Fibroblast of skin of back (primary cell): Measurements from ENCODE around the gene BPIFA1.
A peak's percentile ranks its signal among the peaks of the same experiment; 100 is the strongest.

ENCODE experiments used
- DNase-seq: peaks from one replicate; pipeline ENCODE4 v3.0.0-alpha.2; 2013

Gene BPIFA1

GRCh38 chr20:33240923-33241322 lies 5.1 kb downstream of the BPIFA1 start:
- DNase-seq = no peak

DNA sequence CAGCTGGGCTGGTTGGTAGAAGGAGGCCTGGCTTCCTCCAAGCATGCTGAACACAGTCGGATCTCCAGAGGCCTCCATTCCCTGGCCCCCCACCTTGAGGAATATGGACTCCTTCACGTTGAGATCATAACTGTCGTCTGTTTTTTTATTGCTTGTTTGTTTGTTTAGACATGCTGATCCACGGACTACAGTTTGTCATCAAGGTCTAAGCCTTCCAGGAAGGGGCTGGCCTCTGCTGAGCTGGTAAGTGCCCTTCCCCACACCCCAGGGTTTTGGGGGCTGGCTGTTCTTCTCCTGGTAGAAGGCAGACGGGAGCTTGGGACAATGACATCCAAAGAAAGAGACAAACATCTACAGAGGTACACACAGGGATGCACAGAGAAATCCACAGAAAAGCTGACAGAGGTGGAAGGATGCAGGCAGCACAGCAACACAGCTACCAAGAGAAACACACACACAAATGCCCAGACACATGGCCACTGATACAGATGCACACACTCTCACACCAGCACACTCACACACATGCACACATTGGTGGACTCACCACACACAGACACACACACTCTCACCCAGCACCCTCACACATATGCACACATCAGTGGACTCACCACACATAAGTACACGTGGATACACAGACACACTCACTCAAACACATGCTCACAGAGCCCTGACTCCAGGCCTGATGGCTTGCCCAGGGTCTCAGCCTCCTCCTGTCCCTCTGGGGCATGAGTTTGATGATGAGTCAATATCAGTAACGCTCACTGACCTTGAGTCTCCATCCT lies 6.7 kb downstream of the BPIFA1 start:
- DNase-seq = no peak

GRCh38 chr20:33246077-33246476 lies 10.3 kb downstream of the BPIFA1 start:
- DNase-seq = no peak

DNA sequence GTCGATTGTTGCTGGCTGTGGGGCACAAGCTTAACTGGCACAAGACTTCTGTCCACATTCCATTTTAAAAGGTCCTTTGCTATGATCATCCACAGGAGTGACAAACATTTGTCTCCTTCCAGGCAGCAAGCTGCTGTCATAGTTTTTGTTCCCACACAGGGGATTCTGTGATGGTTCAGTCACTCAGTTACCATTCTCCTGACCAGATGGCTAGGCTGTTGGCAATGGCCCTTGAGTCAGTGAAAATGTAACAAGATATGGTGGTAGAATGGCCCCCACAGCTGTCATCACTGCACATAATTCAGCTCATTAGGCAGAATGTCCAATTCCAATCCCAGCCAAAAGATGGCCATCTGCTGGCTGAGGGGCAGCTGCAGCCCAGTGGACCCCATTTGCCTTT lies 13.7 kb downstream of the BPIFA1 start:
- DNase-seq = no peak

GRCh38 chr20:33250666-33251065 lies 14.9 kb downstream of the BPIFA1 start:
- no peak for DNase-seq

- DNase-seq = no peak
Measured at GRCh38 chr20:33251496-33251895, 15.7 kb downstream of the BPIFA1 start.

DNA sequence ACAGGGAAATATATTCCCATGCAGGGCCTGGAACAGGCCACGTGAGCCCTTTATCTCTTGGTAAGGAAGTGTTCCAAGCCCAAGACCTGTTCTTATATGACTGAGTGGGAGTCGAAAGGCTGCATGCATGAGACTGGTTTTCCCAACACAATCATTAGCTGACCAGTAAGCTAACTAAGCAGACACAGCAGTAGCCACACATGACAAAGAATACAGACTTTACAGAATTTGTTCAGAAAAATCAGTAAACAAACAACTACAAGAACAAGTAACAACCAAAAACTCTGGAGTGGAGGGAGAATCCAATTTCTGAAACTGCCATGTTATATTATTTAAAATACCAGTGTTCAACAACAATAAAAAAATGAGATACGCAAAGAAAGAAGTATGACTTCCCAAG lies 16.7 kb downstream of the BPIFA1 start:
- no peak for DNase-seq

GRCh38 chr20:33255005-33255404 lies 19.2 kb downstream of the BPIFA1 start:
- no peak for DNase-seq

GRCh38 chr20:33257237-33257636 lies 21.4 kb downstream of the BPIFA1 start:
- no peak for DNase-seq

DNA sequence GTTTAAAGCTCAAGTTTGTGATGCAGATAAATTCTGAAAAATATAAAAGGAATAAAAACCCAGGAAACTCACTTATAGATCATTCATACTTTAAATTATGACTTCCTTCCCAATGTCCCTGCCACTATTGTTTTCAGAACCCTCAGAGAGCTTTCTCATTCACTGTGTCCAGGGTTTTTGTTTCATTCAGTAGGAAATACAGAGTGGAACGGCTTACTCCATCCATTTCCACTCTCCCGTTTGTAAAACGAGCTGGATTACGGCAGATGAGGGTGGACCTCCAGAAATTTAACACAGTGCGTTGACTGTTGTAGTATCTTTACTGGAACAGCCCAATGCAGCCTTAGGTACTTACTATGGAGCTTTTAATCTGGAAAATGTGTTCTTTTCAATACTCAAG lies 23.6 kb downstream of the BPIFA1 start:
- DNase-seq = no peak

DNA sequence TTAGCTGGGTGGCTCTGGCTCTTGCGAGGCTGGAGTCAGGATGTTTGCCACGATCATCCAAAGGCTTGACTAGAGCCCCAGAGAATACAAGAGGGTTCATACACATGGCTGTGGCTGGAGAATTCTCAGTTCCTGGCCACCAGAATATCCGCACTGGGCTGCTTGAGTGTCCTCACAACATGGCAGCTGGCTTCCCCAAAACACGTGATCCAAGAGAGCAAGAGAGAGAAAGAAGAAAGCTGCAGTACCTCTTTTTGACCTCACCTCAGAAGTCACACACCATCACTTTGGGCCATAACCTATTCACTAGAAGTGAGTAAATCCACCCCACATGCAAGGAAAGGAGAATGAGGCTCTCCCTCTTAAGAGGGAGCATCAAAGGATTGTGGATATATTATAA lies 25.7 kb downstream of the BPIFA1 start:
- no peak for DNase-seq

DNA sequence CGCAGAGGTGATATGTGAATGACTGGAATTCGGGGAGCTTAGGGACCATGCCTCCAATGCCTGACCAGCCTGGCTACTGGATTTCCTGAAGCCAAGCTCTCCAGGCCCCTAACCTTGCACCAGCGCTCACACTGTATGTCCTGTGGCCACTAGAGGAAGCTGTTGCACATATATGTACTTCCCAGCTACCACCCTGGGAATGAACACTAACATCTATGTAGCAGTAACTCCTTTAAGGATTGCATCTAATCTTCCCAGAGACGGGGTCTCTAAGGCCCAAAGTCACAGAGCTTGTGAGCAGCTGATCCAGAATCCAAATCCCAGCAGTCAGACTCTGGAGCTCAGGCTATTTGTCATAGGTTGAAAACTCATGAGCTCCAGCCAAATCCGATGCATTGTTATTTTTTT lies 26.9 kb downstream of the BPIFA1 start:
- DNase-seq = peak; percentile 51

DNA sequence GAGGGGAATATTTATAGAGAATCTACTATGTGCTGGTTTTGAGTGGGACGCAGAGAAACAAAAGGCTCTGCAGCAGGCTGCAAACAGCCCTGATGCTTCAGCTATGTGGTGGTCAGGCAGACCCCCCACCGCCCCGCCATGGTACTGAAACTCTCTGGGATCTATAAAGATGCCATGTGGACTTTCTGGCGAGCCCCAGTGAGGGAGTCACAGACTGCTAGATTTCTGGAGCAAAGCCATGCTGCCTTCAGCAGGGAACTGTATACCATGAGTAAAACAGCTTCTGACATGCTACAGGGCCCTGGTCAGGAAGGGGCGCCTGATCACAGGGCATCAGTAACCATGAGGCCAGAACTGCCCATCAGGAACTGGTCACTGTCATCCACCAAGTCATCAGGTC lies 28.0 kb downstream of the BPIFA1 start:
- no peak for DNase-seq

- DNase-seq = no peak
Measured at GRCh38 chr20:33267701-33268100, 31.9 kb downstream of the BPIFA1 start.

DNA sequence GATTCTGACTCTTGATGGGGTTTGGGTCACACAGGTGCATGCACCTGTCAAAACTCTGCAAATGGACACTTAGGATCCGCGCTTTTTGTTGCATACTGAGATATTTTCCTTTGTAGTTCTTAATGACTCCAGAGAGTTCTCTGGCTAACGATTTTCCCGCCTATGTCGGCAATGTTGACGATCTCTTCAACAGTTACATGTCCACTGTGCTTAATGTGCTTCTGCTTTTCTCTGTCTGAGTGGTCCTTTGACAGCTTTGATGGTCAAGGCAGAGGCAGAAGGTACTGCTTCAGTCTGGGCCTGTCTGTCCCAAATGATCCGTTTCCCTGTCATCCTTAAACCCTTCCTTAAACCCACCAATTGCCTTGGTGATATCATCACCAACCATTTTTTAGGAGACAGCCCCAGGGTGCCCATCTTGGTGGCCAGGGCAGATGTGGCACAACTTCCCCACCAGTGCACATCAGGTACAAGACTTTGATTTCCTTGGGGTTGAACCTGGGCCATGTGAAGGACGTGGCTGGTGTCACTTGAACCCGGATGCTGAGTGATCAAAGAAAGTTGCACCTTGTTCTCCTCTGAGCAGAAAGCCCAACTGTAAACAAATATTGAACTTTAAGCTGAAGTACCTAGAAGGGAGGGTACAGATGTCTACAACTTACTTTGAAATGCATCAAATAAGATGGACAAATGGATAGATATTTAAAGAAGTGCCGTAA lies 36.5 kb downstream of the BPIFA1 start:
- DNase-seq = no peak

GRCh38 chr20:33273117-33273851 lies 37.5 kb downstream of the BPIFA1 start:
- no peak for DNase-seq

DNA sequence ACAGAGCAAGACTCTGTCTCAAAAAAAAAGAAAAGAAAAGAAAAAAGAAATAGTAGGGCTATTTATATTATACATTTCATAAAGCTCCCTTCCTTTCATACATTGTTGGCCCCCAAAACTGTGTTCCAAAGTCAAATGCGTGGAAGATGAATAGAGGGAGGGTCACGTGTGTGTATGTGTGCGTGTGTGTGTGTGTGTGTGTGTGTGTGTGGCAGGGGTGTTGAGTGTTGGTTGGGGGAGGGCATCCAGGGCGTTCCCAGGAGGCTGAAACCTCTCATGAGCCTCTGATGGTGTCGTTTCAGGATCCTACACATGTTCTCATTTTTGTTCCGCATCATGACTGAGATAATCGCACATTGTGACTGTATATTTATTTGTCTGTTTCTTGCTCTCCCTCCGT lies 39.4 kb downstream of the BPIFA1 start:
- no peak for DNase-seq

DNA sequence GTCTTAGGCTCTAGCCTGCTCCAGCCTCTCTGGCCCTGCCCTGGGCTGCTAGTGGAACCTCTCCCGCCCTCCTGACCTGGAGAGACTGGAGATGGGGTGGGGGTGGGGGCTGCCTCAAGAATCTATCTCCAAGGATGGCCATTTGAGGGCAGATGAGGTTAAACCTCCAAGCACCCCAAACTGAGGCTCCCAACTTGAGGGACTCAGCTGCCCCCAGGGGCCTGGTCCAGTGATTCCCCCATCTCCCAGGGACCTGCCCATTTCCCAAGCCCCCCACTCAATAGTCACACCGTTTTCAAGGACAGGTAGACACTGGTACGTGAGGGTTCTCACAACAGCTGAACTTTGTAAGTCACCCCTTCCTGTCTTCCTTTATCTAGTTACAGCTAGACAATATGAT lies 40.1 kb downstream of the BPIFA1 start:
- no peak for DNase-seq

DNA sequence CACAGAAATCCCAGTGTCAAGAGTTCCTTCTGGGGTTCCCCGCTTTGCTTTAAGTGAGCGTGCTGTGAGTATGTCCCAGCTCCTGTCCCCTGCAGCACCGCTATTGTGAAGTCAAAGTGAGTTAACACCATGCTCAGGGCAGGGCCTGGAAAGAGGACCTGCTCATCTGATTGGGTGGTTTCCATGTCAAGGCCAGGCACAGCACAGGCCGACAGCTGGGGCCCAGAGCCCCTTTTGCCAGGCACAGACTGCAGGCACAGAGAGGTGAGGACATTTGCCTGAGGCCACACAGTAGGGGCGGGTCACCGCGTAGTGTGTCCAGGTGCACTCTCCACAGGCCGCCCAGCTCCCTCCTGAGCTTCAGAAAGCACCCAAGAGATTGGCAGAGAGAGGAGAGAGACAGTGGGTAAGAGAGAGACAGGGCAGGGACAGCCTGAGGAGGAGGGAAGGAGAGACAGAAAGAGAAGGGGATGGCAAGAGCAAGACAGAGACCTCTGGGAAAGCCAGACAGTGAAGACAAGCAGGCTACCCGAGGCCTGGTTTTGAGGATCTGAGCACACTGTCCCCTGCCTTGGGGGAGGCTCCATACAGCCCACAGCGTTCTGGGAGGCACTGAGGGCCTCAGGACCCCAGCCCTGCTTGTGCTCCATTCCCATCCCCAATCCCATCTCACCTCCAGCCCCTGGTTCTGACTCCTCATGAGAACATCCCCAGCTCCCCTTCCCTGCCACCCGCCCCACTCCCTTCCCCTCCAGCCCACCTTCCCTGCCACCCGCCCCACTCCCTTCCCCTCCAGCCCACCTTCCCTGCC lies 40.7 kb downstream of the BPIFA1 start:
- no peak for DNase-seq

GRCh38 chr20:33277471-33278441 lies 42.0 kb downstream of the BPIFA1 start:
- DNase-seq = no peak

DNA sequence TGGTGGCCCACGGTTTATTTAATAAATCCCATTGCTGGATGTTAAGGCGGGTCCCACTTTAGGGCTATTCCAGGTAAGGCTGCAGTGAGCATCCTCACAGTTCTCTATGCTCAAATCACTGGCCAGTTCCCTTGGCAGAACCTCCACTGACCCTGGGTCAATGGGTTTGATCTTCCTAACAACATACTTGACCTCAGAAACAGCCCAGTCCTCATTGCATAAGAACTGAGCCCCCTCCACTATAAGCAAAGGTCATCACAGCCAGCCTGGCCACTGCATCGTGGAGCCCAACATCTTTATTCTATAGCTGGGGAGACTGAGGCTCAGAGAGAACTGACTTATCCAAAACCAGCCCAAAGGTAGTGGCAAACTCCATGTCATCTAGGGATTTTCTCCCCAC lies 42.9 kb downstream of the BPIFA1 start:
- no peak for DNase-seq
